Activated T-cell treated with anti-CD3 and anti-CD28 coated beads for 4 hours (primary cell): ENCODE measurements around the gene TUB.

Experiments
- DNase-seq: peaks from one replicate; pipeline ENCODE4 v3.0.0-alpha.2; 2020

Gene TUB

DNA sequence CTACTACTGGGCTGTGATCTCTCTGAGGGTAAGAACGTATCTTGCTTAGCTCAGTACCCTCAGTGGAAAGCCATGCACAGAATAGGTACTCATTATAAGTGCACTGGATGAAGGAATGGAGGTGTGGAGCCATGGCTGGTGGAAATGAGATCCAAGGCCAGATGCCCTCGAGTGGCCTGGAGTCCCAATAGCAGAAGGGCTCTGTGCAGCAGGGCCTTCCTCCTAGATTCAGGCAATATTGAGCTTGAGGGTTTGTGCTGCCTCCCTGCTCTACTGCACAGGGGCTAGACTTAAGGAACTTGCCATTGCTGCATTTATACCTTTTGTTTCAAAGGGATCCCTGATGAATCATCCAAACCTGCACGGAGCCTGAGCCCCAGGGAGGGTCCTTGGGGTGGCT lies 33.6 kb upstream of the TUB start:
- DNase-seq: no peak

DNA sequence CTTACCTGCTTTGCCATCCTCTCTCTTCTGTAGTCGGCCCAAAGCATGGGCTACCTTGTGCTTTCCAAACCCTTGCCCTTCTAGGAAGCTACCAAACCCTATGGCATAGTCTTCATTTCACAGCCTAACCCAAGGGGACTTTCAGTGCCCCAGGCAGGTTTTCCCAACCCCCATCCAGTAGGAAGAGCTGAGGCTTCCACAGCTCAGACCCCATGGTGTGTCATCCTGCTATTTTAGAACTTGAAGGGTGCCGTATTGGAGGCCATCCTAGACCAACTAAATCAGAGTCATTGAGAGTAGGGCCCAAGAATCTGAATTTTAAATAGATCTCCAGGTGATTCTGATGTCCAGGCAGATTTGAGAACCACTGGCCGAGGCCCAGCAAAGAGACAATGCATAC lies 31.9 kb upstream of the TUB start:
- no peak for DNase-seq

DNA sequence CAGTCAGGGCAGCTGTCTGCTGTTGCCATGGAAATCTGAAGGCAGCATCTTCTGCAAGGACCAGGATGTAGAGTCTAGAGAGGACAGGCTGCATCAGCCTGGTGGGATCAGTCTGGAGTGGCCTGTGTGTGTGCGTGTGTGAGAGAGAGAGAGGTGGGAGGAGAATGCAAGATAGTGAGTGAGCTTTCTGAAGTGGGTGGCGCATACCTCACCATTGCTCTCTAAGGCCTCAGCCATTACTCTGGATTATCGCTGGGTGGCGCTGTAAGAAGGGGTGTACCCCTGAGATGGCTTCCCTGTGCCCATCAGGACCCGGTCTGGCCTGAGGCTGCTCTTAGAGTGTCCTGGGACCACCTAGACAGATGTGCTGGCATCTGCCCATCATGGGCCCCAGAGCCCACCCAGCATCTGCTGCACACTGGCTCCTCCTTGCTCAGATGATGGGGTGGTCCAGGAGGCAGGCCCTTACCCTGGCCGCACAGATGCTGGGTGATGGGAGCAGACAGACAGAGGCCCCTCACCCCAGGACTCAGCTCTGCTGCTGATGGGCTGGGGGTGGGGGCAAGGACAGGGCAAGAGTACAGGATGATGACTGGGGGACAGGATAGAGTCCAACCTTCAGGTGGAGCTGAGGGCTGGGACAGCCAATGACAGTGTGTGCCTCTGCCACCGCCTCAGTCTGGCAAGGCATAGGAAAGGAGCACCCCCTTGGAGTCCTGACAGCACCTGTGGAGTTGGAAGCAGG lies 25.7 kb upstream of the TUB start:
- DNase-seq: no peak

DNA sequence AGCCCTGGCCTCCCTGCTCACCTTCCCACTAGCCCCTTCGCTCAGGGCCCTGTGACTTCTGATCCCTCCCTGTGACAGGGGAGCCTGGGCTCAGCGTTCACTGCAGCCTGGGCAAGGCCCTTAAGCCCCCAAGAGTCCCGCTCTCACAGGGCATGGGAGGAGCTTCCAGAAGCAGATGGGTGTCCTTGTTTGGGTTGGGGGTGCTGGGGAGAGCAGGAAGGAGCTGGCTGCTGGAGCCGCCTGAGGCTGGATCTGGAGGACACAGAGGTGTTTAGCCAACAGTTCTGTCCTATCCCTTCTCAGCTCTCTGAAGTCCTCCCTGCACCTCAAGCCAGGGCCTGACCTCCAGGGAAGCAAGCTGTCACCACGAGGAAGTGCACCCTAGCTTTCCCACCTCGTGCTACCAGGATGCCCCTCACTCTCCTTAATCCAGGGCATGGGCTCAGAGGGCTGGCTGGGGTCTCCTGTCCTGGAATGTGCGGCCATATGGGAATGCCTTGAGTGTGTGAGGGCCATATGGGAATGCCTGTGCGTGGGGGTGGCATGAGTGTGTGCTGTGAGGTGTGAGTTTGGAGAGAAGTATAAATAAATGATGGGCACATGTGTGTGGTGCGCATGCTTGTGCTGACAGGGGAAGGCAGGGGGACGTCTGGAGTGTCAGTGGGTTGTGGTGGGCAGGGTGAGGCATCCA lies 25.0 kb upstream of the TUB start:
- DNase-seq: no peak

DNA sequence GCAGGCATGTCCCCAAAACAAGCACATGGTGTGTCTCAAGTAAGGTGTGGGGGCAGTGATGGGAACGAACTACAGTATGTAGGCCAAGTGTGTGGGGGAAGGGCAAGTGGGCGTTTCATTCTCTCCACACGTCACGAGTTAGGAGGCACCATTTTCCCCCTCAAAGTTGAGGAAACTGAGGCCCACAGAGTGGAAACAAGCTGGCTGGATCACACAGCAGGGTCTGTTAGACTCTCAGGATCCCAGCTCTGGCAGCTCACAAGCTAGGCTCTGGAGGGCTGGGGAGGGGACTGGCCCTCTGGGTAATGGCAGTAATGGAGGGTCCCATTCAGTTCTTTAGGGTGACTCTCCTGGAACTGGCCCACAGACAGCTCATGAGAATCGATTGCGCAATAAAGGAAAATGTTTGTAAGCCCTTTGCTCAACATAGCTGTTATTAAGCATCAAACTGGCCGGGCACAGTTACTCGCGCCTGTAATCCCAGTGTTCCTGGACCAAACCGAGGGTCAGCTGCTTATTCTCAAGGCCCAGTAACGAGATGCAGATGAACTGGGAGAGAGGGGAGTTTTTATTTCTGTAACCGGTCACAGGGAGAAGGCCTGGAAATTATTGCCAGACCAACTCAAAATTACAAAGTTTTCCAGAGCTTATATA lies 24.1 kb upstream of the TUB start:
- no peak for DNase-seq

DNA sequence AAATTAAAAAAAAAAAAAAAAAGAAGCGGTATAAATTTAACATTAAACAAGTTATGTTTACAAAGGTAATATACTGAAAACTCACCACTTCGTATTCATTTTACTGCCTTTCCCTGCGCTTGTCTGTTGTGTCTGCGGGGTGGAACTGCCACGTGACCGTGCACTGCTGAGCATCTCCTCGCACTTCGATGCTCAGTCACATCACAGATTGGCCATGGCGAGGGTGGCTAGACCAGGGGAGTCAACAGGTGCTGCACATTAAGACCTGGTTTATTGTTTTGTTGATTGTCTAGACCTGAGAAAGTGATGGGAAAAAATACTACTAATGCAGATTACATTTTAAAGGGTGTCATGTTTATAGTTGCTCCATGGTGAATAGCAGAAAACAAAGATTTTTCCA lies 22.8 kb upstream of the TUB start:
- DNase-seq: no peak

DNA sequence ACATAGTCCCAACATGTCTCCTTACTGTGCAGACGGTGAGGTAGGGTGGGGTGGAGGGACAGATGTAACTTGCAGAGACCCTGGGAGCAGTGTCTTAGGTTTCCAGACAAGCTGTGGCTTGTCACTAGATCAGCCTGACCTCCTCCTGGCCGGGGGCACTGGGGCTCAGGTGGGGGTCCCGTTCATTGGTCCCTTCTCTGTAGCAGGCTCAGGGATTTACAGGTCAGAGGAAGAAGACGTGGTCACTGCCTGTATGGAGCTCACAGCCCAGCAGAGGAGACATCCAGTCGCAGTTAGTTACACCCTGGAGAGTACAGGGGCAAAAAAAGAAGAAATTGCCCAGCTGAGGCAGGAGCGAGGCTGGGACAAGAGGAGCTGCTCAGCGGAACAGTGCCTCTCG lies 22.0 kb upstream of the TUB start:
- no peak for DNase-seq

DNA sequence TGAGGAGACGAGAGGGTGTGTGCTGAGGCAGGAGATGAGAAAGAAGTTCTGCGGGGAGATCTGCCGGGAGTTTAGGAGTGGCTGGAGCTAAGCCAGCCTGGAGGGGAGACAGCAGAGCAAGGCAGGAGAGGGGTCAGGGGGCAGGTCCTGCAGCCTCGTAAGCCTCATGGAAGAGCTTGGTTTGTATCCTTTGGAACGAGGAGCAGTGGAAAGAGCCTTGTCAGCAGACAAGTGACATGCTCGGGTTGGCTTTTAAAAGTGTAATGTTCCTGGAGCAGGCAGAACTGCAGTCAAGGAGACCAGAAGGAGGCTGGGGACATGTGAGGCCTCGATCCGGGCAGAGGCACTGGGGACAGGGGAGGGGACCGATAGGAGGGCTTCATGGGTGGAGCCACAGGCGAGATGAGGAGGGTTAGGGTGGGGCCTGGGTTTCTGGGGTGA lies 21.4 kb upstream of the TUB start:
- DNase-seq: no peak

DNA sequence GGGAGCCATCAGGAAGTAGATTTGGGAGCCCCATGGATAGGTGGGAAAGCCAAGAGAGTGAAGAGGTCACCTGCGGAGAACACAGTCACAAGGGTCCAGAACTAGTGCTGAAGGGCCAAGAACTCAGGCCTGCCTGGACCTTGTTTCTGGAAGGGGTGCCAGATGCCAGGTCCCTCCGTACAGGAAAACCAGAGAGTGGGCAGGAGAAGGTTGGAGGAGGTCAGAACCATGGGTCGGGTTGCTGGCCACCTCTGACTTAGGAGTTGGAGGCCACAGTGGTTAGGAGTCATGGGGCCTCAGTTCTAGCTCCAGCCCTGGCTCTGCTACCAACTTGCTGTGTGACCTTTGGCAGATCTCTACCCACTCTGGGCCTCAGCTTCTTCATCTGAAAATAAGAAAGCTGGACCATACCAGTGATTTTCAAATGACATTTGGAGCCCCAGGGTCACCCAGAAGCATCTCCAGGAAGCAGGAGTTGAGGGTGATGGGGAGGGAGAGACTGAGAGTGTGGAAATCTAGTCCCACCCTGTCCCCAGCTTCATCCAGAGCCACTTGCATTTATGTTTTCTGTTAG lies 20.8 kb upstream of the TUB start:
- DNase-seq: no peak

DNA sequence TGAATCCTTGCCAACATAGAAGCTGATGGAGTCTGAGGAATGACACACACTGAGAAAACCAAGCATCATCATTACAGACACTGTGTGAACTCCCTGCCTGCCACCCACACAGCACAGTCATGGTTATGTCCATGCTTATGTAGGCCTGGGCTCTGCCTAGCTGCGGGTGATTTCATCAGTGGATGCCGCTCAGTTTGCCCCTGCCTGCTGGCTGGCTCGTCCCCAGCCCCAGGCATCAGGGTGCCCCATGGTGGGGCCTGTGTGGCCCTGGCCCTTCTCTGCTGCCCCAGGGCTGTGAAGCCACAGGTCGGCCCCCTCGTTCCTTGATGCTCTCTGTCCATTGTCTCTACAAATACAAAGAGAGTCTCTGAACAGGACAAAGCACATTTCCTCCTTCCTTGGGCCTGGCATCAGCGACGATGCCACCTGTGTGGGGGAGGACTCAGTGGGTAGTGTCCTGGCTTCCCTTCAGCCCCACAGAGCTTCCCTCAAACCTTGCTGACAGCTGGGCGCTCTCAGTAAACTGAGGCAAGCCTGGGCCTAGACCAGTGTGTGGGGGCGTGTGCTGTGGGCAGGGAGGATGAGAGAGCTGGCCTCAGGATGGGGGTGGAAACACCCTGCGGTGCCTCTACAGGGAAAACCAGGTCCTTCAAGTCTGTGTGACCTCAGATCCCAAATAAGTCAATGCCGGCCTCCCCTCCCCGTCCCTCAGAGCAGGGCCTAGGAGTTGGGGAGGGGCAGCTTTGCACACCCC lies 20.0 kb upstream of the TUB start:
- DNase-seq: no peak

DNA sequence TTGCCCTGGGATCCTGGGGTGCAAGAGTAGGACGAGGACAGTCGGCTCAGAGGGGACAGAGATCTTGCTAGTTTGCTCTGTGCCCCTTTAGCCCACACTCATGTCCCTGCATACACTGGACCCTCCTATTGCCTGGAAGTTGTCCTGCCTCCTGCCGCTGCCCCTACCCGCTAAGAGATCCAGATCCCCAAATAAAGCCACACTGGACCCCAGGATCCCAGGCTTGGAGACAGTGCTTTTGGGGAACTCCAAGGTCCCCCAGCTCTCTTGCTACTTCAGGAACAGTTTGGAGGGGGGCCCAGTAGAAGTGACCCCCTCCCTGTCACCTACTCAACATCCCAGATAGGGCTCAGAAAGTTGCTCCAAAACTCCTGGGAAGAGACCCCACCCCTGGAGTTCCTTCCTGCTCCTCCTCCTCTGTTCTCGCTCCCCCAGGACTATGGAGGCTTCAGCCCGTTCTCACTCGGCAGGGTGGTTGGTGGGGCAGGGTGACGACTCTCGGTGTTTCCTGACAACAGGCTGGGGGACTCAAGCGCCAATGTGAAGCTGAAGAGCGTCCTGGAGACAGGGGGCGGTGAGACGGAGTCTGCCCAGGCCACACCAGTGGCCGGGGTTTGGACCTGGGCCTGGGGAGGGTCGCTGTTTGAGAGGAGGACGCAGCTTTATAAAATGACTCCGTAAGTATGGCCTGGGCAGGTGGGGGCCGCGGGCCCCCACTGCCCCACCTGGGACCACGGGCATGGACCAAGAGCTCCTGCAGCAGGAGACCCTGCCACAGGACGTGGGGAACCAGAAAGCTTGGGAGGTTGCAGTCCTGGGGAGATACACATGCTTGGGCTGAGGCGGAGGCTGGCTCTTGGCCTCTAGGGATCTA lies 19.2 kb upstream of the TUB start:
- no peak for DNase-seq

DNA sequence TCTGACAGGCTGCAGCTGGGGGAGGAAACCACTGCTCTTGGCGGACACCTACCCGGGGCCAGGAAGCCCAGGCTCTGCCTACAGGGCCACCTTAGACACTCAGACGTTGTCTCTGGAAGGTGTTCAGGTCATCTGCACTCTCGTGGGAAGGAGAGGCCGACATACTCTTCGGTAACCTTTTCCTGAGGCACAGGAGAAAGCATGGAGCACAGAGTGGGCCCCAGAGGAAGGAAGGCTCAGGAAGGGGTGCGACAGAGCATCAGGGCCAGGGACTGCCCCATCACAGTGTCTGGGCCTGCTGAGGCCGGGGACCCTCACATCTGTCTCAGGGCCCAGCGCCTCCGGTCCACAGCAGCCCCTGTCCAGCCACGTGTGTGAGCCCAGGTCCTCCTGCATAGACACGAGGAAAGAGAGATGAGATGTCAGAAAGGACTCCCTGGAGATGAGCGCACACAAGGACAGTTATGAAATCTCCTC lies 18.2 kb upstream of the TUB start:
- no peak for DNase-seq

DNA sequence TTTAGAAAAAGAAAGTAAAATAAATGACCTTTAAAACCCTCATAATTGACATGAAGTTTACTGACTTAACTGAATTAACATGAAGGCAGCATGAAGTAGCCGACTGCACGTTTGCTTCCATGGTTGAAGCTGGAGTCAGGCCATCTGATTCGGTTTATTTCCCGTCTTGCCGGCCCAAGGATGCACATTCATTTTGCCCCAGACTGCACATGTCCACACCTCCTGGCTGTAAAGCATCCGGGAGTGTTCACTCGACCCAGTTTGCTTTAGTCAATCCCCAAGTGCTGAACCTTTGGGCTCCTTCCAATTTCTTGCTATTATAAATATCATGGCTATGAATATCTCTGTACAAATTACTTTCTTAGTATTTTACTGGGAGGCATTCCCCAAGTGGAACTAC lies 17.7 kb upstream of the TUB start:
- no peak for DNase-seq

DNA sequence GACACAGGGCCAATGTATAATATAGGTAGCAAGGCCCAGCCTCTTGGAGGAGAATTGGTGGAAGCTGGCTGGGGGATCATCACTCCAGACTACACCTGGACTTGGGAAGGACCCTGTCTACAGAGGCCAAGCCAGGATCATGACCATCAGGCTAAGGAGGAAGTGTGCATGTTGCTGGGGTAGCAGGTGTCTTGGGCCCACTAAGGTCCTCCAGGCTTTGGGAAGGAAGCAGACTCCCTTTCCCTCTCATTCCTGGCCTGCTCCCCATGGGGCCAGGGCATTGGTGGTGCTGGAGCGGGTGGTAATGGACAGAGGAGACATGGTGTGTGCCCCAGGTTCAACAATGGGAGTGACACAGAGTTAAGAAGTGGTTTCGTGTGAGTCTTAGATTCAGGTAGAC lies 16.0 kb upstream of the TUB start:
- DNase-seq: no peak

DNA sequence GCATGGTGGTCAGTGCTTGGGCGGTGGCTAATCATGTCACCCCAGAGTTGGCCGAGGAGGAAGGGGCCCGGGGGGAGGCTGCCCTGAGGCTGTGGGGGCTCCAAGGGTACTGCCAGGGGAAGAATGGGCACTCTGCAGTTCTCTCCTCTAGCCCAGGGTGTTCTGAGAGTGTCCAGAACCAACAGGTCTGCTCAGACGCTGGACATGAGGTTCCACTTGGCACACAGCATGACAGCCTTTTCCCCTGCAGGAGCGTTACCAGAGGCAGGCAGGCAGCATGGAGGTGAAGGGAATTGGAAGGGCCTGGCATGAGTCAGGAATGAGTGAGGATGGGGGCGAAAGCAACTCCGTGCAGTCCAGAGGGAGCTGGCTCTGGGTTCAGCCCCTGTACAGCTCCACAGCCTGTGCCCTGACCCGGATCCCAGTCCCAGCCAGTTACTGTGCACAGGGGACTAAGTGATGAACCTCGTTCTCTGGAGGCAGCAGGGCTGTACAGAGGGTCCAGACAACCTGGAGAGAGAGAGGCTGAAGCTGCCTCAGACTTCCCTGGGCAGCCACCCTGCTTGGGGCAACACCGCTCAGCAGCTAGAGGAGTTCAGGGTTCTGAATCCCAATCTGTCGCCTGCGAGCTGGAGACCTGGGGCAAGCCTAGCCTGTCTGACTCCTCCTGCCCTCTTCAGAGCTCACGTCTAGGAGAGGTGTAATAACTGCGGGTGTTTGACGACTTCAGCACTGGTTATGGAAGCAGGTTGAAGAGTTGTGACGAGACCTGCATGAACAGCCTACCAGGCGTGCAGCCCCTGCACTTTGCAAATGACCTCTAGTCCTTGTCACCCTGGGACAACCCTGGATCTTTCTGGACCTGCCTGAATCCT lies 14.7 kb upstream of the TUB start:
- no peak for DNase-seq

DNA sequence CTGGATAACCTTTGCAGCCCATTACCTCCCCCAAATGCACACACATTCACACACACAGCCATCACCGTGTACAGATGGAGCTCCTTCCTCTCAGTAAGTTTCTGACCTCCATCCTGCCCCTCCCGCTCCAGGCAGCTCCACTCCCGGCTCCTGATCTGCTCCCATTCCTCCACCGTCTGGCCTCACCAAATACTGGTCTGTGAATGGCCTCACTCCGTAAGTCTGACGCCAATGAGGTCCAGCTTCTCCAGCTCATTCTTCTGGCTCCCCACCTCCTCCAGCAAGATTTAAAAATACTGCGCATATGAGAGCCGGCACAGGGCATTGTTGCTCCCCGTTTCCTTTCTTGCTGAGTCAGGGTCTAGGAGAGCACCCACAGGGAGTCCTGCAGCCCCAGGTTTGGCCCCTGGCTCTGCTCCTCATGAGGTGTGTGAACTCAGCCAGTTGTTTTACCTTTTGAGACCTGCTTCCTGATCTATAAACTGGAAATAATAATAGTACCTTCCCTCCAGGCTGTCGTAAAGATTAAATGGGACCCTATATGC lies 14.0 kb upstream of the TUB start:
- DNase-seq: no peak

DNA sequence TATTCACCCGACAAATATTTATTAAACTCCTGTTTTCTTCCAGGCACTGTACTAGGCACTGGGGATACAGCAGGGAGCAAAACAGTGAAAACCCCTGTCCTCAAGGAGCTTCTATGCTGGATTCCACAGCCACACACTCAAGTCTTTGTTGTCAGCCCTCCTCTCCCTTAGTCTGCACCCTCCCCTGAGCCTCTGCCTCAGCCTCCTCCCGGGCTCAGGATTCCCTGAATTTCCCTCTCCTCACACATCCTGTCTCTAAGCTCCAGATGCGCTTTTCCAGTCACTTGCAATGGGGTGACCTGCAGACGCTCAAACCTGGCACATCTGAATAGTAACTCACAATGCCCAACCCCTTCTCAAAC lies 13.5 kb upstream of the TUB start:
- no peak for DNase-seq

DNA sequence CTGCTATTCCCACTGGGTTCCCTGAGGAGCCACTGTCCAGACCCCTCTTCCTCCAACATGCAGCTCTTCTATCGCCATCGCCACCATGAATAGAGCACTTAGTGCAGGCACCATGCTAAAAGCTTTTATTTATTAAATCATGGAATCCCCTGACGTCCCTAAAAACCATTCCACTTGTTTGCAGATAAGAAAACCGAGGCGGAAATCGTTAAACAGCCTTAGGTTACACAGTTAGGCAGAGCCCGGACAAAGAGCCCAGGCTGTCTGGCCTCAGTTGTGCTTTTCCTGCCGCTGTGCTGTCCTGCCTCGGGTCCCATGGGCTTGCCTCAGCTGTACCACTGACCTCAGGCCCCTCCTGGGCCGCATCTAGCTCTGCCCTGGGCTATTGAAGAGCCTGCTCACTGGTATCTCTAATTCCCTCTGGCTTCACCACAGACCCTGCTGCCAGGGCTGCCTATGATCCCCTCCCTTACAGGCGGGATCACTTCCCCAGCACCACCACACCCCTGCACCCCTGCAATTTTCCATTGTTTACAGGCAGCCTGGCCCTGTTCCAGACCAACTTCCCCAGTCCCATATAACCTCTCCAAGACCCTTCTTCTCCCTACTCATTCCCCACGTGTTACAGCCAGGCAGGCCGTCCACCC lies 13.0 kb upstream of the TUB start:
- DNase-seq: no peak

DNA sequence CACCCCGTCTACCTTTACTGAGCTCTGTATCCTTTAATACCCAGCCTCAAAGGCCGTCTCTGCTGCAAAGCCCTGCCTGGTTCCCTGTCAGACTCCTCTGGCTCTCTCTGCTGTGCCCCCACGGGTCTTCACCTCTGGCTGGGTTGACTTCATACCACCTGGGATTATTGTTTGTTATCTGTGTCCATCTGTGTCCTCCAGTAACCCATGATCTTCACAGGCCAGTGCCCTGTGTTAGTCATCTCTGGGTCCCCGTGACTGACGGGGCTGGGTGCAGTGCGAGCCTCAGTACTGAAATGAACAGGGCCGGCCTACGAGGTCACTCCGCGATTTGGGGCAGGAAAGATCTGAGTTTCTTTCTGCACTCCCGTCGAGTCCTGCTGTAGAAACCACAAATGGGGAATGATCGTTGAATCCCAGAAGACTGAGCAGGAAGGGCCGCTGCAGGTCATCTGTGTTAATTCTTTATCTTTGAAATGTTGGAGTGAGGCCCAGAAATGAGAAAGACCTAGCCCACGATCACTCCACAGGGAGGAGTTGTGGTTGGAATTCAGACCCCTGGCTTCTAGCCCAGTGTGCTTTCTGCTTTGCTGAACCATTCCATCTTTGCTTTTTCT lies 12.3 kb upstream of the TUB start:
- DNase-seq: no peak

DNA sequence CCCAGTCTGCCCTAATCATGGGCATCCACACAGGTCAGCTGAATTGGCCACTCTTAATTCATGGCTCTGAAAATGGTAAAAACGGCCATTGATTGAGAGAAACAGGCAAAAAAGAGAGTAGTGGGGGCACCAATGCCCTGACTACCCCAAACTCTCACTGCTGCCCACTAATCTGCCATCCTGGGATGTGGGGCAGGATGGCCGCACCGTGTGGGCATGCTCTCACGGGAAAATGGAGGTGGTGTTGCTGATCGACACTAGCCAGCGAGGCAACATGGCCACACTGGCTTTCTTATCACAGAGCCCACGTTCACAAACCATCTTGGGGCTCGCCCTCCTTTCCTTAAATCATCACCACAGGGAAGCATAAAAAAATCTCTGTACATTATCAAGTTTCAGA lies 11.2 kb upstream of the TUB start:
- DNase-seq: no peak
